CD4-positive, alpha-beta T cell treated with Interleukin-6 at 100 ng/mL for 8 hours (primary cell): ENCODE measurements around the gene NME2.

Source experiments
- DNase-seq: peaks from one replicate; pipeline ENCODE4 v3.0.0-alpha.2; 2020; ENCODE audit warnings: mixed read lengths, low spot score

NME2 gene

GRCh38 chr17:51203838-51204237 lies 37.6 kb downstream of the NME2 start:
- DNase-seq = no peak

- DNase-seq = no peak
Observed at GRCh38 chr17:51214920-51215319, 48.7 kb downstream of the NME2 start.

- no peak for DNase-seq
Observed at GRCh38 chr17:51217946-51218345, 51.7 kb downstream of the NME2 start.

DNA sequence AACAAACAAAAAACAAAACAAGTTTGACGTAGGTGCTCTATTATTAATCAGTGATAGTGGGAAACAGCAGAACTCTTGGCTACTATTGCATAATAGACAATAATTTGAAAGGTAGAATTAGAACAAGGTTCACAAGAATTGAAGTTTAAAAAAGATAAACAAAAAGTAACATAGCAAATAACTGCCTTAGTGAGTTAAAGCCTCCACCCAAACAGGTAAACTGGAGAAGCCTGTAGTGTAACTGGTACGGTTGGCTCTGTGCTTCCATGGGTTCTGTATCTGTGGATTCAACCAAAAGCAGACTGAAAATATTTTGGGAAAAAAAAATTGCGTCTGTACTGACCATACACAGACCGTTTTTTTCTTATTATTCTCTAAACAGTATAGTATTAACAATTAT lies 55.1 kb downstream of the NME2 start:
- no peak for DNase-seq
